GM19395 (cell line): ENCODE results near the gene PPP2R5B.

Experiments
- ATAC-seq: cut with Tn5 transposase; IDR thresholded peaks from one replicate; pipeline ENCODE4 v1.9.1; 2021; ENCODE audit warnings: mild to moderate bottlenecking, moderate library complexity; ENCODE audit not compliant: unreplicated experiment

The PPP2R5B gene

GRCh38 chr11:64888729-64889511 lies 35.6 kb upstream of the PPP2R5B start:
- ATAC-seq, result no peak

- no peak for ATAC-seq
Observed at GRCh38 chr11:64890522-64890939, 34.0 kb upstream of the PPP2R5B start.

- ATAC-seq, result no peak
Observed at GRCh38 chr11:64891215-64891848, 33.2 kb upstream of the PPP2R5B start.

GRCh38 chr11:64891880-64892279 lies 32.6 kb upstream of the PPP2R5B start:
- no peak for ATAC-seq

GRCh38 chr11:64892411-64892831 lies 32.1 kb upstream of the PPP2R5B start:
- ATAC-seq, result no peak

- ATAC-seq, result no peak
Observed at GRCh38 chr11:64892838-64893193, 31.7 kb upstream of the PPP2R5B start.

GRCh38 chr11:64893194-64894069 lies 31.1 kb upstream of the PPP2R5B start:
- no peak for ATAC-seq

GRCh38 chr11:64894070-64894811 lies 30.2 kb upstream of the PPP2R5B start:
- ATAC-seq, result peak; percentile 60

- no peak for ATAC-seq
Observed at GRCh38 chr11:64894812-64895452, 29.6 kb upstream of the PPP2R5B start.

GRCh38 chr11:64896448-64897022 lies 28.0 kb upstream of the PPP2R5B start:
- ATAC-seq, result no peak

GRCh38 chr11:64897381-64898075 lies 27.0 kb upstream of the PPP2R5B start:
- no peak for ATAC-seq

GRCh38 chr11:64898076-64898445 lies 26.4 kb upstream of the PPP2R5B start:
- no peak for ATAC-seq

- no peak for ATAC-seq
Observed at GRCh38 chr11:64898541-64898940, 25.9 kb upstream of the PPP2R5B start.

- no peak for ATAC-seq
Observed at GRCh38 chr11:64900263-64900678, 24.2 kb upstream of the PPP2R5B start.

- ATAC-seq, result no peak
Observed at GRCh38 chr11:64900774-64901173, 23.7 kb upstream of the PPP2R5B start.

GRCh38 chr11:64902102-64902900 lies 22.2 kb upstream of the PPP2R5B start:
- ATAC-seq, result no peak

GRCh38 chr11:64903291-64903833 lies 21.1 kb upstream of the PPP2R5B start:
- no peak for ATAC-seq
